B cell (primary cell): ENCODE results near the gene AHRR.

Experiments used
- CTCF ChIP-seq: fragments of 200-600 bp; IDR thresholded peaks from one replicate; pipeline ENCODE4 v1.8.0; 2022; ENCODE audit warnings: antibody characterized with exemption, mild to moderate bottlenecking
- EZH2 ChIP-seq: IDR thresholded peaks from 2 replicates; pipeline ENCODE4 v1.6.1; 2012; ENCODE audit warnings: borderline replicate concordance, low read depth, mild to moderate bottlenecking, moderate library complexity, low read length; ENCODE audit not compliant: insufficient read depth, poor library complexity, severe bottlenecking

GRCh38 chr5:423626-424261, 102.2 kb downstream of the AHRR start:
- TF ChIP-seq CTCF (no peak), EZH2 (no peak)
